ENCODE measurements around the gene IGF2BP2.

Gene IGF2BP2

GRCh38 chr3:185631108-185631507 lies 193.7 kb downstream of the IGF2BP2 start:
- no peak for DNase-seq

- no peak for DNase-seq
Observed at GRCh38 chr3:185630182-185630622, 194.6 kb downstream of the IGF2BP2 start.

- no peak for DNase-seq
Observed at GRCh38 chr3:185629554-185630181, 195.2 kb downstream of the IGF2BP2 start.

GRCh38 chr3:185625784-185626183 lies 199.1 kb downstream of the IGF2BP2 start:
- DNase-seq, result no peak

GRCh38 chr3:185623939-185624665 lies 200.7 kb downstream of the IGF2BP2 start:
- DNase-seq, result no peak

- DNase-seq, result no peak
Observed at GRCh38 chr3:185613016-185613415, 211.8 kb downstream of the IGF2BP2 start.

- DNase-seq, result no peak
Observed at GRCh38 chr3:185606196-185606595, 218.6 kb downstream of the IGF2BP2 start.

- DNase-seq, result no peak
Observed at GRCh38 chr3:185605566-185605965, 219.3 kb downstream of the IGF2BP2 start.

GRCh38 chr3:185595526-185595925 lies 229.3 kb downstream of the IGF2BP2 start:
- DNase-seq, result no peak

GRCh38 chr3:185594073-185594472 lies 230.8 kb downstream of the IGF2BP2 start:
- no peak for DNase-seq
